GM12891 (cell line): ENCODE measurements around the gene PGAM5.

Experiments
- DNase-seq: peaks from one replicate; pipeline ENCODE4 v3.0.0; 2011; ENCODE audit warnings: low spot score; ENCODE audit not compliant: insufficient read length
- FAIRE-seq: peaks from 2 replicates; lab custom pipeline; 2011; peaks lifted over from hg19 to GRCh38; lab: Jason Lieb, UNC
- PAX5 ChIP-seq: IDR thresholded peaks from 2 replicates; pipeline ENCODE4 v1.6.1; 2011; ENCODE audit warnings: low read length, moderate library complexity, mild to moderate bottlenecking; ENCODE audit not compliant: insufficient read depth, severe bottlenecking
- POLR2A ChIP-seq: IDR thresholded peaks from 2 replicates; pipeline ENCODE4 v1.6.1; 2011; ENCODE audit warnings: low read depth, low read length, control low read depth
- POLR2AphosphoS5 ChIP-seq: IDR thresholded peaks from 2 replicates; pipeline ENCODE4 v1.6.1; 2011; ENCODE audit warnings: low read depth, low read length, control low read depth
- POU2F2 ChIP-seq: IDR thresholded peaks from 2 replicates; pipeline ENCODE4 v1.6.1; 2011; ENCODE audit warnings: low read depth, mild to moderate bottlenecking, control low read depth, low read length, moderate library complexity
- SPI1 ChIP-seq: IDR thresholded peaks from 2 replicates; pipeline ENCODE4 v1.6.1; 2011; ENCODE audit warnings: low read depth, low read length, control low read depth
- TAF1 ChIP-seq: IDR thresholded peaks from 2 replicates; pipeline ENCODE4 v1.6.1; 2011; ENCODE audit warnings: low read depth, low read length, control low read depth

The PGAM5 gene

DNA sequence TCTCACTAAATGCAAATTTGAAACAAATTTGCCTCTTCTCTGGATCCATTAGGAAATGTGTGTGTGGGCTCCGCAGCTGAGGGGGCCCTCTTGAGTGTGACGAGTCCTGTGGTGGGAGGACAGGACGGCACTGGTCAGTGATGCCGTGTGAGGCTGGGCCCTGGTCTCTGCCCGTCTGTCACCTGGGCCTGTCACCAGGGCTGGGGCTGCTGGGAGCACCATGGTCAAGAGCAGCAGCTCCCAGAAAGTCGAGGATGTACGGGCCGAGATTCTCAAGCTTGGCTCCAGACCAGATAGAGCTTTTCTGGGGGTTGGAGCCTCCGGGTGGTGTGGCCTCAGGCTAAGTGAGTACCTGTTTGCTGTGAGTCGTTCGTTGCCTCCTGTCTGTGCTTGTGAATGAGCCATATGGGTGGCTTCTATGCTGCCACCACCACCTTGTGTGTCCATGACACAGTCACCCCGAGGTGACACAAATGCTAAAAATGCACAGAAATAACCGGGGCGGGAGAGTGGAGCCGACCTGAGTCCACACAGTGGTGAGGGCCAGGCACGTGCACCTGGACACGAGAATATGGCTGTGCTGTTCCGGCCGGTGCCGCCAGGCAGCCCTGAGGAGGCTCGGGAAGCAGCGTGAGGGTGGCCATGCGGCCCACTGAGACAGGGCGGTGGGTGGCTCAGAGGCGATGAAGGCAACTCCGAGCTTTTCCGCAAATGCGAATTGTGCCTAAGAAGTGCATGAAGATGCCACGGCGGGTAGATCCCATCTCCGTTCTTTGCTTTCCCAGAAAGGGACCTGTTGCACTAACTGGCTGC is 8.7 kb downstream of the PGAM5 start:
- DNase-seq (no peak), FAIRE-seq (no peak)
- TF ChIP-seq POU2F2 (no peak), POLR2AphosphoS5 (no peak), TAF1 (no peak), SPI1 (no peak), POLR2A (no peak; the same call in 1 of the 2 replicates), PAX5 (no peak)

DNA sequence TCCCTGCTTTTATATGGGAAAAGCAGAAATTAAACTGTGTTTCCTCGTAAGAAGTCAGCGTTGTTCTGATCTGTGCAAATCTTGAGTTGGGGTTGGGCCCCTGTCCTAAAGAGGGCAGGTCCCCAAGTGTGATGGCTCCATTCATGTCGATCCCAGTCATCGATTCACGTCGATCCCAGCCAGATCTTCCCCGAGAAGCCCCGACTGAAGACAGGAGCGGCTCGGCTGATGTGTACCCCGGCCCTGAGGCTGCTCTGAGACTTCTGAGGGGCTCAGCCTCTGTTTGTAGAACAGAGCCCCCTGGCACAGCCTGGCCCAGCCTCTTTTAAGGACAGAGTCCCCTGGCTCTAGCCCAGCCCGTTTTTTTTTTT is 9.3 kb downstream of the PGAM5 start:
- no peak for FAIRE-seq
- no peak for DNase-seq
- TF ChIP-seq SPI1 (no peak), PAX5 (no peak), POU2F2 (no peak), POLR2AphosphoS5 (no peak), TAF1 (no peak), POLR2A (no peak)

DNA sequence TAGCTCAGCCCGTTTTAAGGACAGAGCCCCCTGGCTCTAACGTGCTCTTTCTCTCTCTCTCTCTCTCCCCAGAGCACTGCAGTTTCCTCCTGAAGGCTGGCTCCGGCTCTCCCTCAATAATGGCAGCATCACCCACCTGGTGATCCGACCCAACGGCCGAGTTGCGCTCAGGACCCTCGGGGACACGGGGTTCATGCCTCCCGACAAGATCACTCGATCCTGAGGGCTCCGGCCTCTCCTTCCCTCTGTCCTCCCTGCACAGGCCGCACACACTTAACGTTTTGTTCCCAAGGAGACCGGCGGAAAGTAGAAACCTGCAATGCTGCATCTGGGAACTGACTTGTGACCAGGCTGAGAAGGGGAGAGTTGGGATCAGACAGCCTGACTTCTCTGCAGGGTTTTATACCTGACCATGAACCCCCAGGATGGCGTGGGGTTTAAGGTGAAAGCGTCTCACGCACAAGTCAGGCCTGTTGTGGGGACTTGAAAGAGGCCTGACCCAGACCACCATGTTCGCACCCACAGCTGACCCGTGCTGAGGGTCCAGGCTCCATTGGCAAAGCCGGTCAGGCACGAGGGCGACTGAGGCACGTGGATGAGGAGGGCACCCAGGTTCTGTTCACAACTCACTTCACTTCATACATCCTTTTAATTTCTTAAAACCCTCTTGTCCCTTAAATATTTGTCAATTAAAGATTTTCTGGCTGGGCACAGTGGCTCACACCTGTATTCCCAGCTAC is 10.1 kb downstream of the PGAM5 start:
- DNase-seq (no peak), FAIRE-seq (no peak)
- TF ChIP-seq POLR2A (no peak), POU2F2 (no peak), POLR2AphosphoS5 (no peak), TAF1 (no peak), PAX5 (no peak), SPI1 (no peak)

DNA sequence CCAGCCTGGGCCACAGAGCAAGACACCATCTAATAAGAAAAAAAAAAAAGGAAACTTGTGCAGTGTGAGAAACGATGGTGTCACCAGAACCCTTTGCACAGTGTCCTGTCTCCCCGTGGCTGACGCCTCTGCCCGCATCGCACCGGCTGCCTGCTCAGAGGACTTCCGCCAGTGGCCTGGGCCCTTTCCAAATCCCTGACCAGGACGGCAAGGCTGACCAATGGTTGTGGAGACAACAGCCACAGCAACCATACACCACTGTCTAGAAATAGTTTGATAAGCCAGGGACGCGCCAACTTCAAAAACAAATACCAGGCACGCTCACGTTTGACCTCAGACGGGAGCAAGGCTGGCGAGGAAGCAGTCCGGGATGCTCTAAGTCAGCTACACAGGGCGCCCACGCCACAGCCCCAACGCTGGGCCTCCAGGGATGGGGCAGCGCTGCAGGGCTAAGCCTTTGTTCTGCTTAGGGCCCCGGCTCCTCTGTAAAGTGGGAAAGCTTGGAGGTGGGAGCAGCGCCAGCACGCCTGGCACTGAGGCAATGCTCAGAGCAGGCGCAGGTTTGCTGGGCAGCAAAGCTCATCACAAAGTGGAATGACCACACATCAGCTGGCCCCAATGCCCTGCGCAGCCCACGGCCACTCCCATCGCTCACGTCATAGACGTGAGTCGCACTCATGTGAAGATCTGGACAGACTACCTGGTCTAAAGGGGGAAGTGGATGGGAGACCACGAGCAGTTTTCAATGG is 12.5 kb downstream of the PGAM5 start:
- TF ChIP-seq SPI1 (no peak), PAX5 (no peak), POU2F2 (no peak; the same call in 1 of the 2 replicates), POLR2AphosphoS5 (no peak; the same call in 1 of the 2 replicates), POLR2A (no peak; the same call in 1 of the 2 replicates), TAF1 (no peak)
- DNase-seq (no peak), FAIRE-seq (no peak)

DNA sequence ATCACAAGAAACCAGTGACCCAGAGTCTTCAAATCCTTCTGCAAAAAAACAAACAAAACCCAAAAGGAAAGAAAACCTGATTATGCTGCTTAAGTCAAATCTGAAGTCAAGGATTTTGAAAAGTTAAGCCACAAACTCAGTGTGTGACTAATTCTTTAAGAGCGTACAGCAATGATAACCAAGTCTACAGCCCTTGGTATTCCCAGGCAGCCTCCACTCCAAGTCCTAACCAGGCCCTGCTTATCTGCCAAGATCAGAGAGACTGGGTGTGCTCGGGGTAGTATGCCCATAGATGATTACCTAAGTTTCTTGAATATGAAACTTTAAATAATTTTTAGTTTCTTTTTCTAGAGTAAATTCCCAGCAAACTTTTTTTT is 13.1 kb downstream of the PGAM5 start:
- TF ChIP-seq POU2F2 (no peak), POLR2AphosphoS5 (no peak; the same call in 1 of the 2 replicates), SPI1 (no peak), PAX5 (no peak), TAF1 (no peak), POLR2A (no peak)
- DNase-seq (no peak), FAIRE-seq (no peak)

DNA sequence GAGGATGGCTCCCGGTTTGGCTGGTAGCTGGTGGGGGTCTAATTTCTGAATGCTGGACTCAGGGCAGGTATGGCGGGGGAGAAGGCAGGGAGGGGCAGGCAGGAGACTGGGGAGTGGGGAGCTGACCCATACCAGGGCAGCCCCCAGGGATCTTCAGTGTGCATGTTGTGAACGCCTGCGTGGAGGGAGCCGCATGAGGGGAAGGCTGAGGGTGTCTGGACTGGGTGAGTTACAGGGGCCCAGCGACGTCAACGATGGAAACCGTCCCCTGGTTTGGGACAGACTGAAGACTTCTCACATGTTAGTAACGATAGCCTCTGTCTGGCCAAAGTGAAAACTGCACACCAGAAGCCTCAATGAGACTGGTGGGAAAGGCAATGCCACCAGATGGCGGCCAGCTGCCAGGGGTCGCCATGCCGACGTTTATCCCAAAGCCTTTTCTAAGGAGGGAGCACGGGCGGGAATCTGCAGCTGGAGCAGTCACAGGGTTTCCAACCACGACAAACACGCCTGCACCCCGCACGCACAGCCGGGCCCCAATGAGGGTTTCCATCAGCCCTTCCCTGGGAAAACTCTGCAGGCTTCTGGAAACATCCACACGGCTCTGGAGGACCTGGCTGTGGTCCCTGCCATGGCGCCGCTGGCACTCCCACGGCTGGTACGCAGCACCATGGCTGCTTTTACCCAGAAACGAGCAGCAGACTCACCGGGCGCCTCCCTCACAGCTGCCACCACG is 14.0 kb downstream of the PGAM5 start:
- TF ChIP-seq POLR2A = no peak
- no peak for TF ChIP-seq TAF1
- no peak for TF ChIP-seq PAX5
- TF ChIP-seq POU2F2 = no peak
- no peak; the same call in 1 of the 2 replicates for TF ChIP-seq POLR2AphosphoS5
- TF ChIP-seq SPI1 = no peak
- FAIRE-seq (no peak), DNase-seq (no peak)

DNA sequence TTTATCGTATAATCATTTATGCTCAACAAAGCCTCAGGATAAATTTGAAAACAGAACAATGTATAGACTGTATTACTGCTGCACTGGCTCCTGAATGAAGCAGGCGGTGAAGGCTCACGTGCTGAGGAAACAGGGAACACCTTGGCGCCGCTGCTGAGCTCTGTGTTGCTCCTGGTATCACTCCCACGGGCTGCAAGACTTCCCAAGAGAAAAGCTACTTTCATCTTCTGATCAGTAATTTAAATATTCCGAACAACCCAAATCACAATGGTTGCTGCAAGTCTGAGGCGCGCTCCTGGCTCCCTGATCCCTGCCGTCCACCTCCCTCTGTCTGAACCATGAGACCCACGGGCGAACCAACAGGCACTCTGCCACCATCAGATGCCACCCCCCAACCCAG is 15.7 kb downstream of the PGAM5 start:
- no peak for FAIRE-seq
- TF ChIP-seq PAX5 (no peak), POLR2A (peak; percentile 26; the same call in 1 of the 2 replicates)
- no peak for DNase-seq

DNA sequence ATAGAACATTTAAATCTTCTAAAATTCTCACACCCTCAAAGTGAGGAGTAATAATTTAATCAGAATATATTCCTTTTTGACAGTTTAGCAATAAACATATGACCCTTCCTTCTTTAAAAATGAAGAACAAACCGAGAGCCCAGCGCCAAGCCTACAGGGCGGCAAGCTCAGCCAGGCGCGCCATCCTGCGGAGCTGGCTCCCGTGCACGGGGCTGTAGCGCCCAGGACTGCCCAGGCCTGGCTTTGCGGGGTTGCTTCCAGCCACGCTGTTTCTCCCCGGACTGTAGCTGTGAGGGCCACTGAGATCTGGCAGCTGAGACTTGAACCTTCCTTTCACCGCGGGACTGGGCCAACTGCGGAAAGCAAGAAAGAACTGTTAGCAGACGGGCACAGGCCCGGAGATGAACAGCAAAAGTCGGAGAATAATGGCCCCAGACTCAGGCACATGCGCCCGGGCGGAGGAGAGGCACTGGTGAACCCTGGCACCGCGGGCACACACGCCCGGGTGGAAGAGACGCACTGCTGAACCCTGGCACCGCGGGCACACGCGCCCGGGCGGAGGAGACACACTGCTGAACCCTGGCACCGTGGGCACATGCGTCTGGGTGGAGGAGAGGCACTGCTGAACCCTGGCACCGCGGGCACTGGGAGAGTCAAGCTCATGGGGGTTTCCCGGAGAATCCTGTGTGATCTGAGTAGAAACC is 16.6 kb downstream of the PGAM5 start:
- DNase-seq (no peak), FAIRE-seq (no peak)
- TF ChIP-seq POU2F2 = no peak
- TF ChIP-seq SPI1 = no peak
- TF ChIP-seq POLR2A = no peak
- no peak for TF ChIP-seq POLR2AphosphoS5
- TF ChIP-seq TAF1 = no peak
- TF ChIP-seq PAX5 = no peak

DNA sequence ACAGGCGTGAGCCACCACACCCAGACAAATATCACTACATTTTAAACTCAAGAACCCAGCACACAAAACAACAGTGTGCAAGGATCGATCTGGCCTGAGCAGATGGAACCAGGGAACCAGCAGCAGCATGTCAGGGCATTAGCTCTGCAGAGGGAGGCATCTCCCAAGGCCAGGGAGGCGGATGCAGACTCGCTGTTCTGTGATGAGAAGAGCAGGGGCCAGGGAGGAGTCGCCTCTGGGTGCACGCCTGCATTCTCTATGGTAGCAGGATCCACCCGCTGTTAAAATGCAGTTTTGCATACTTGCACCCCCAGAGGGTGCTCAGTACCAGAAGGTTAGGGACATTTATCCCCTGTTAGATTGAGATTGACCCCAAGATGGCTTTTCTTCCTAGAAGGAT is 17.9 kb downstream of the PGAM5 start:
- TF ChIP-seq POLR2AphosphoS5 = no peak
- no peak for TF ChIP-seq POU2F2
- TF ChIP-seq PAX5 = no peak
- no peak for TF ChIP-seq SPI1
- no peak for TF ChIP-seq TAF1
- no peak for TF ChIP-seq POLR2A
- DNase-seq = no peak
- FAIRE-seq = no peak
